MM.1S (cell line): ENCODE measurements around the gene TMEM38B.

Experiments used
- DNase-seq: peaks from one replicate; pipeline ENCODE4 v3.0.0-alpha.2; 2015
- H2AFZ ChIP-seq: fragments of 300-600 bp; sonication (generic); 2 replicates; pipeline ENCODE4 v1.6.0; 2016; ENCODE audit warnings: antibody characterized with exemption, low read length
- H3F3A ChIP-seq: fragments of 300-600 bp; sonication (generic); 2 replicates; pipeline ENCODE4 v1.6.1; 2016; ENCODE audit warnings: mild to moderate bottlenecking, antibody characterized with exemption, low read length, moderate library complexity, mixed read lengths; ENCODE audit not compliant: insufficient read depth
- H3K27ac ChIP-seq: fragments of 300-600 bp; sonication (generic); 2 replicates; pipeline ENCODE4 v1.5.1; 2016; ENCODE audit warnings: mild to moderate bottlenecking, low read length
- H3K27me3 ChIP-seq: fragments of 300-600 bp; sonication (generic); replicated peaks from 2 replicates; pipeline ENCODE4 v1.6.0; 2016; ENCODE audit warnings: low read length; ENCODE audit not compliant: insufficient read depth
- H3K36me3 ChIP-seq: fragments of 300-600 bp; sonication (generic); replicated peaks from 2 replicates; pipeline ENCODE4 v1.6.1; 2016; ENCODE audit warnings: mild to moderate bottlenecking, low read length, mixed read lengths; ENCODE audit not compliant: insufficient read depth
- H3K4me1 ChIP-seq: fragments of 300-600 bp; sonication (generic); 2 replicates; pipeline ENCODE4 v1.6.1; 2016; ENCODE audit warnings: low read length, mixed read lengths
- H3K4me2 ChIP-seq: fragments of 300-600 bp; sonication (generic); 2 replicates; pipeline ENCODE4 v1.6.0; 2016; ENCODE audit warnings: low read depth, low read length
- H3K4me3 ChIP-seq: fragments of 300-600 bp; sonication (generic); 2 replicates; pipeline ENCODE4 v1.5.1; 2016; ENCODE audit warnings: low read length, mixed read lengths
- H3K79me2 ChIP-seq: fragments of 300-600 bp; sonication (generic); 2 replicates; pipeline ENCODE4 v1.6.1; 2016; ENCODE audit warnings: mixed run types, low read length, mixed read lengths
- H3K9ac ChIP-seq: fragments of 300-600 bp; sonication (generic); 2 replicates; pipeline ENCODE4 v1.6.1; 2016; ENCODE audit warnings: low read length, mixed read lengths
- H3K9me2 ChIP-seq: fragments of 300-600 bp; sonication (generic); replicated peaks from 2 replicates; pipeline ENCODE4 v1.6.1; 2016; ENCODE audit warnings: mild to moderate bottlenecking, low read length, mixed read lengths; ENCODE audit not compliant: insufficient read depth
- H3K9me3 ChIP-seq: fragments of 300-600 bp; sonication (generic); replicated peaks from 2 replicates; pipeline ENCODE4 v1.6.1; 2016; ENCODE audit warnings: mild to moderate bottlenecking, low read length, mixed read lengths; ENCODE audit not compliant: insufficient read depth
- H4K20me1 ChIP-seq: fragments of 300-600 bp; sonication (generic); 2 replicates; pipeline ENCODE4 v1.6.1; 2016; ENCODE audit warnings: mild to moderate bottlenecking, low read length, moderate library complexity, mixed read lengths; ENCODE audit not compliant: insufficient read depth
- CTCF ChIP-seq: fragments of 300-600 bp; sonication (generic); IDR thresholded peaks from 2 replicates; pipeline ENCODE4 v1.5.1; 2016; ENCODE audit warnings: antibody characterized with exemption, low read length, mixed read lengths
- EZH2 ChIP-seq: fragments of 300-600 bp; sonication (generic); optimal IDR thresholded peaks from 2 replicates; pipeline ENCODE3; 2017; ENCODE audit warnings: low read depth, mild to moderate bottlenecking, antibody characterized with exemption, low read length, mixed read lengths
- EZH2phosphoT487 ChIP-seq: fragments of 300-600 bp; sonication (generic); IDR thresholded peaks from 2 replicates; pipeline ENCODE4 v1.6.1; 2018; ENCODE audit warnings: antibody characterized with exemption, low read length

TMEM38B gene

GRCh38 chr9:105683688-105684275, 10.6 kb upstream of the TMEM38B start:
- Histone ChIP-seq H3K4me3 (no peak overlapping the region), H3F3A (no peaks in the 10 kb centered on the region), H3K9me2 (no peaks in the 10 kb centered on the region), H3K9me3 (no peaks in the 10 kb centered on the region), H3K4me1 (no peaks in the 10 kb centered on the region), H3K79me2 (no peaks in the 10 kb centered on the region), H3K27me3 (no peaks in the 10 kb centered on the region), H3K27ac (no peak overlapping the region), H3K9ac (no peak overlapping the region), H3K36me3 (no peaks in the 10 kb centered on the region), H4K20me1 (no peaks in the 10 kb centered on the region), H3K4me2 (no peak overlapping the region), H2AFZ (no peak overlapping the region)
- no peak for DNase-seq
- no peak for TF ChIP-seq EZH2
- TF ChIP-seq CTCF: no peak
- TF ChIP-seq EZH2phosphoT487: no peak

GRCh38 chr9:105686936-105687335, 7.4 kb upstream of the TMEM38B start:
- Histone ChIP-seq H3K9me3 (no peaks in the 10 kb centered on the region), H3K4me1 (no peaks in the 10 kb centered on the region), H3K27ac (no peak overlapping the region), H3K27me3 (no peaks in the 10 kb centered on the region), H3K36me3 (no peaks in the 10 kb centered on the region), H4K20me1 (no peaks in the 10 kb centered on the region), H3K4me2 (no peak overlapping the region), H3K9ac (no peak overlapping the region), H3F3A (no peaks in the 10 kb centered on the region), H3K9me2 (no peaks in the 10 kb centered on the region), H3K79me2 (no peaks in the 10 kb centered on the region), H2AFZ (no peak overlapping the region), H3K4me3 (no peak overlapping the region)
- TF ChIP-seq EZH2phosphoT487 (no peak), CTCF (no peak), EZH2 (no peak)
- DNase-seq: no peak

- H3K27me3 ChIP-seq: no peaks in the 10 kb centered on the region
- peaks cover 9% of the 10 kb centered on the region for H3K79me2 ChIP-seq
- no peaks in the 10 kb centered on the region for H3K9me3 ChIP-seq
- no peak for DNase-seq
- no peak overlapping the region for H3K9ac ChIP-seq
- no peaks in the 10 kb centered on the region for H4K20me1 ChIP-seq
- H3K4me3 ChIP-seq: no peak overlapping the region
- TF ChIP-seq CTCF (peak; percentile 15; the same call in 1 of the 2 replicates), EZH2phosphoT487 (no peak)
- no peak overlapping the region for H3K27ac ChIP-seq
- no peak overlapping the region for H3K4me2 ChIP-seq
- H3F3A ChIP-seq: peaks cover 10% of the 10 kb centered on the region
- H3K36me3 ChIP-seq: no peaks in the 10 kb centered on the region
- H2AFZ ChIP-seq: no peak overlapping the region
- no peaks in the 10 kb centered on the region for H3K4me1 ChIP-seq
- H3K9me2 ChIP-seq: no peaks in the 10 kb centered on the region
Measured at GRCh38 chr9:105690742-105691141, 3.6 kb upstream of the TMEM38B start.
